T-helper 22 cell (primary cell): Measurements from ENCODE around the gene MAL.
A peak's percentile ranks its signal among the peaks of the same experiment; 100 is the strongest.

Experiments used
- DNase-seq: peaks from one replicate; pipeline ENCODE4 v3.0.0-alpha.2; 2020; ENCODE audit warnings: low read depth

The MAL gene

DNA sequence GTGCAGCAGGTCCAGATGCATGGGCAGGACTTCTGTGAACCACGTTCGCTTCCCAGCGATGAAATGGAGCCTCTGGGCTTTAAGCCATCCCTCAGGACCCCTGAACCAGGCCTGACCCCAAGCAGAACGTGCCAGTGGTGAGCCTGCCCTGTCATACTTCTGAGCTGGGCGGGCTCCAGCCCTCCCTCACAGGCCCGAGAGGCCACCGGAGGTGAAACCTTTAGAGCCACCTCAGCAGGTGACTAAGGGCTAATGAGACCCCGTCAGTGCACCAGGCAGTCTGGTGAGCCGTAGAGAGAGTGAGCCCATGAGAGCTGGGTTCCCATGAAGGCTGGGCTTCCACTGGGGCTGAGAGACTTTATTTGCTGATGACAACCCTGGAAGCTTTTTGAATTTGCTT, 8.9 kb upstream of the MAL start:
- no peak for DNase-seq

DNA sequence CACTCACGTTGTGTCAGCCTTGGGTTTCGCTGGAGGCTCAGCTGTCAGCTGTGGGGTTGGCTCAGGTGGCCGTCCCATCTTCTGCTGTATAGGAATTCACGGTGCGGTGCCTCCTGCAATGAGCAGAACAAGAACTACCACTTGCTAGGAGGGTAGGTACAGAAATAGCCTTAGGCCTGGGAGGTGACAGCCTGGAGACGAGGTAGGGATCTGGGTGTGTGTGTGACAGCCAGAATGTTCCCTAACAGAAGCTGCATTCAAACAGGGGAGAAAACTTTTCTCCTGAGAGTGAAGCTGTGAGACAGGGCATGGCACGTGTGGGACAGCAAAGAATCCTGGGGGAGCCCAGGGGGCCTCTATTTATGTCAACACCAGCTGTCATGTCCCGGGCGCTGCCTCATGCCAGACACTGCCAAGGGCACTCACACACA, 8.4 kb upstream of the MAL start:
- no peak for DNase-seq

DNA sequence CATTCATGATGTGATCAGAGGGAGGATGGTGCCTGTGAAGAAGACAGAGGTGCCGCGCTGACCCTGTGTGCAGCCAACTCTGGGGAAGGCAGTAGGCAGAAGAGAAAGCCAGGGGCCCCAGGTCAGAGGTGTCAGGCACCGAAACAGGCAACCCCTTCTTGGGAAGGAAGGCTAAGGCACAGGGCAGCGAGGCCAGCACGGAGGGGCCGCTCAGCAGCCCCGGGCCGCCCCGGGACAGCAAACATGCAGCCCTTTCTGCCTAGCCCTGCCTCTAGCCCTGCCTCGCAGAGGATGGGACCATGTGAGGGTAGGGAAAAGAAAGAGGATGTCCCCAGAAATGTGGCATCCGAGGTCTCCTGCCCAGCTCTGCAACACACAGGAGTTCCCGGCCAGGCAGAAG, 7.7 kb upstream of the MAL start:
- no peak for DNase-seq

DNA sequence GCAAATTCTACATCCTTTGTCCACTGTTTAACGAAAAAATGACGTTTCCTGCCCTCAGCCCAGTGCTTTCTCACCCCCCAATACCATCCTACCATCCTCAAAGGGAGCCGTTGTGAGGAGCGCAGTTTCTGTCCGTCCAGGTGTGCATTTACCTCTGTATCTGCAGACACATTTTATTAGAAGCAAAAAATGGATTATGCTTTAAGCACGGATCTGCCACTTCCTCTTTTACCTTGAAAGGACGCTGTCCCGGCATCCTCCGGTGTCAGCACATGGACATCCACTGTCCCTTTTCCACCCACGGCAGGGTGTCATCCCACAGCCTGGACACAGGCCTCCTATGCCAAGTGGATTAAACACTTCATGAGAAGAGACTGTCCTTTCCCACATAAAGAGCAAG, 7.2 kb upstream of the MAL start:
- DNase-seq = no peak

DNA sequence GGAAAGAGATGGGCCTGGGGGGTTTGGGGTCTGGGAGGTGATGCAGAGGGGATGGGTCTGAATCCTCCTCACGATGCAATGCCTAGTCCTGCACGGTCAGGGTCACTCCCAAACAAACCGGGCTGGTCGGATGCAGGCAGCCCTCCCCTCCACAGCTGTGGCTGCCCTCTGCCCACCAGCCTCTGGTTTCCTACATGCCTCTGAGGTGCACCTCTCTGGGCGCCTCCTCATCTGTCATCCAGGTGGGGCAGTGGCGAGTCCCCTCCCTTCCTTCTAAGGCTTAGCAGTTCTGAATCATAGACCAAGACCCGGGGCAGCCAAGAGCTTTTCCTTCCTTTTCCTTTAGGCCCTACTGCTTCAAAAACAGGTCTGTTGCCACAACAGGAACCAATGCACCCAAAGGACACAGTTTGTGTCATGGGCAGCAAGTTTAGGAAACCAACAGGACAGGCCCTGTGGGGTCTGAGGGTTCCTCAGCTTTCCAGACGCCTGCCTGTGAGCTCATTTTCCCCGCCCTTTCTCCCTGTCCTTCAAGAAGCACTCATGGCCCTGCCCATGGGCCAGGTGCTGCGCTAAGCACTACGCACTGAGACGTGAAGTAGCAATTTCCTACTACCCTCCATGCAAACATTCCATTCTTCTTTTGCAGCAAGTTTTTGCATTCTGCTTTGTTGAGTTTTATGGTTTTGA, 6.5 kb upstream of the MAL start:
- no peak for DNase-seq

DNA sequence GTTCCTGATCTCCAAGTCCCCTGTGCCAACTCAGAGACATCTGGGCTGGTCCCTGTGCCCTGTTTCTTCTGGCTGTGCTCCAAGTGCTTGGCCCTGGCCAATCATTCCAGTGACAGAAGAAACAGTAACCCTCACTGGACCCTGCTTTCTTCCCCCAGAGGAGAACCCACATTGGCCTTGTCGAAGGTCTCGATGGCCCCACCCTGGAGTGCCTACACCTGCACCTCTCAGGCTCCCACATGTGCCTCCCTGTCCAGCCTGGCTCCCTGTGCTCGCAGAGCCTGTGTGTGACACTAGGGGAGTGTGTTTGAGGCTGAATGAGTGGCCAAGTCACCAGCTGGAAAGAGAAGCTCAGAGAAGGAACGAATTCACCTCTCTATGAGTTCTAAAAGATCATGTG, 5.9 kb upstream of the MAL start:
- DNase-seq = no peak

DNA sequence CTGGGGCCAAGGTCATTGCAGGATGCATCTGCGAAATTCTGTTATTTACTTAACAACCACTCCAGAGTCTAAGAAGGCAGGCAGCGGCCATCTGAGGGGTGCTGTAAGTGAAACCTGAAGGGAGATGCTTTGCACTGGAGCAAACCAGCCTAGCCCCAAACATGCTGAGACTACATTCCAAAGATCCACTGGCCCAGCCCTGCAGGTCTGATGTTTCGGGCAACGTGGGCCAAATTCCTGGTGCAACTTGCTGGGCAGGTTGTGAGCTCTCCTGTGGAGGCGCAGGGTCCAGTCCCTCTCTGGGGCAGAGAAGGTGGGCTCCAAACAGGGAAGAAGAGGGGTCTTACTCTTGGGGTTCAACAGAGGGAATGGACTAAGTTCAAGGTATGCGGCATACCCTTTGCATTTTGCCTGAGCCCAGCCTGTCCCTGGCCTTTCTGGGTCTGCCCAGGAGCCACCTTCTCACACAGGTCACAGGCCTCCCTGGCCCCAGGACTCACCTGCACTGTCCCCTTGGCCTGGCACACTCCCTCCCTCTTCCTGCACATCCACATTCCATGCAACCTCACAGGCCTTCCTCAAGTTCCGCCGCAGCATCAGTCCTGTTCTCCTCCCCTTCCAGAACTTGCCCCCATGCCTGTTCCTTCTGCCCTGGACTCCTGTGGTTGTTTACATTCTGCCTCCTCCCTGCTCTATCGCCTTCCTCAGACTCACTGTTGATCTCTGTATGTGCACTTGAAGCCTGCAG, 5.1 kb upstream of the MAL start:
- no peak for DNase-seq

DNA sequence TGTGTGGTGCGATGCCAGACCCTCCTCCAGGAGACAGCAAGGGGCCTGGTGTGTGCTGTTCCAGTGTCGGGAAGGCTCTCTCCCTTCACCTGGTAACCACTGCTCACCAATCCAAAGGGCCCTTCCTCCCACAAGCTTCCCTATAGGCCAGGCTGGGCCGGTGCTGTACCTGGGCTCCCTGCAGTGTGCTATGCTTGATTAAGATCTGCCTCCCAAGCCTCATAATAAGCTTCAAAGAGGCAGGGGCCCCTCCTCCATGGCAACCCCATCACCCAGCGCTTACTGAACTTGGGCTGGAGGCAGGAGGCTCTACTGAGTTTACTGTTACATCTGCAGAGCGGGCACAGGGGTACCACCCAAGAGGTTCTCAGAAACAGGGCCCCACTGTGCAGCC, 4.5 kb upstream of the MAL start:
- DNase-seq = no peak

DNA sequence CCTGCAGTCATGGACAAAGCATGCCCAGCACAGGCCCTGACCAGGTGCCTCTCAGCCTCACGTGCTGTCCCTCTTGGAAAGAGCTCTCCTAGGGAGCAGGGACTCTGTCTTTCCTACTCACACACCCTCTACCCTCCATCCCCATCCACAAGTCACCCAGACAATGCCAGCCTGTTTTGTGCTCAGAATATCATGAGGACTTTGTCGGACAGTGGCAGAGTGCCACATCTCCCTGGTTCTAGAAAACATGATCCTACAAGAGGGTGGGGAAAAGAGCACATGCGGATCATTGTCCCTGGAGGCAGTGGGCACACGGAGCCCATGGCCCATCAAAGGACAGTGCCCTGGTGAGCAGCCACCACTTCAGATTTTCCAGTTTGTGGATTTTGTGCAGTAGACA, 3.7 kb upstream of the MAL start:
- DNase-seq = no peak

DNA sequence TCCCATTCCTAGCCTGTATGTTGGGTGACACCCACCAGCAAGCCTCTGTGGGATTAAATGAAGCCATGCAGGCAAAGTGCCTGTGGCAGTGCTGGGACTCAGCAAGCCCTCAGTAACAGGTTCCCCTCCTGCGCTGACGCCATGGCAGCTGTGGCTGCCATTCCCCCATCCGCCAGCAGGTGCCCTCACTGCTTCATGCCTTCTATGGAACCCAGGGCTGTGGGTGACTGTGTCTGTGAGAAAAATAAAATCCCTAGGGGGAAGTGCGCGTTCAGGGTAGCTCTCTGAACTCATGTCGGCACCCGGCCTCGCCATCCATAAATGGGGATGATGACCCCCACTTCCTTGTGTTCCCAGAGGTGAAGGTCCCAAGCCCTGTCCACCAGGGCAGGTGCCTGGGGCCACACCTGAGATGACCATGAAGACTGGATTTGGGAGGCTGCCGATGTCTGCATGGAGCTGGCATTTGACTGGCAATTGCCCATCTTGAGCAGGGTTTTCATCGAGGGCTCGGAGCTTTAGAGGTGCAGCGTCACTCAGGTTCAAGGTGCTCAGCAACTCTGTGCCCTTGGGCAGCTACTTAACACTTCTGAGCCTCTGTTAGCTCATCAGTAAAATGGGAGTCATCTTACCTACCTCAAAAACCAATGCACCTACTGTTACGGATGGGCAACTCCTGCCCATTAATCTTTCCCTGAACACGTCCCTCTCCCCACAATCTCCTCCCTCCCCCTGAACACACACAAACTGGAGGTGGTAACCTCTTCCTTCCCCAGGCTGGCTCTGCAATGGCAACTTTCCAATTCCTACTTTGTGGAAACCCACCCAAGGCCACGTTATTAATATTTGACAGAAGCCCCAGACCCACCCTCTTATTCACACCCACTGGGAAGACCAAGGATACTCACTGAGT, 2.9 kb upstream of the MAL start:
- DNase-seq = peak; percentile 48

DNA sequence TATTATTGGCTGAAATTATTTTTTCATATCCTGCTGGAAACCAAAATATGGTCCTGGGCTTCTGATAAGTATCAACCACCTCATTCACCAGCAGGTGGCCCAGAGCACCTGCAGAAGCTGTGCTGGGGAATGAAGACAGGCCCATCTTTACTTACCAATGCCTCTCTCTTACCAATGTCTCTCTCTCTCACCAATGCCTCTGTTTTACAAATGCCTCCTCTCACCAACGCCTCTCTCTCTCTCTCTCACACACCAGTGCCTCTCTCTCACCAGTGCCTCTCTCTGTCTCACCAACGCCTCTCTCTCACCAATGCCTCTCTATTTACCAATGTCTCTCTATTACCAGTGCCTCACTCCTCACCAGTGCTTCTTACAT, 2.3 kb upstream of the MAL start:
- DNase-seq = peak; percentile 33

DNA sequence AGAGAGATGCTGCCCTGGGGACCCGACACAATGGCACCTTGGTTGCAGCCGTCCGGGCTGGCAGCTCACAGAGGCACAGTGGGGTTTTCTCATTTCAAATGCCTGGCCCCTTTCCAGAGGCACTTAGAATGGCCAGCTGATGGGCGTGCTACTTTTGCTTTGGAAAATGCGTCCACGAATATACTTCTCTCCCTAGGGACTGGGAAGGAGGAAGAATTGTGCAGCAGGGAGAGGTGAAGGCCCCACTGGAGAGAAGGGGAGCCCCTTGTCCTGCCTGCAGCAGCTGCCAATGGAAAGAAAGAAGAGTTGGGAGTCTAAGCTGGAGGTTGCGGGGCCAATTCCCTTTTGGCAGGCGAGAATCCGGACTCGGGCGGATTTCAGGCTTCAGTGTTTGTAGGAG, 1.1 kb upstream of the MAL start:
- DNase-seq = no peak

DNA sequence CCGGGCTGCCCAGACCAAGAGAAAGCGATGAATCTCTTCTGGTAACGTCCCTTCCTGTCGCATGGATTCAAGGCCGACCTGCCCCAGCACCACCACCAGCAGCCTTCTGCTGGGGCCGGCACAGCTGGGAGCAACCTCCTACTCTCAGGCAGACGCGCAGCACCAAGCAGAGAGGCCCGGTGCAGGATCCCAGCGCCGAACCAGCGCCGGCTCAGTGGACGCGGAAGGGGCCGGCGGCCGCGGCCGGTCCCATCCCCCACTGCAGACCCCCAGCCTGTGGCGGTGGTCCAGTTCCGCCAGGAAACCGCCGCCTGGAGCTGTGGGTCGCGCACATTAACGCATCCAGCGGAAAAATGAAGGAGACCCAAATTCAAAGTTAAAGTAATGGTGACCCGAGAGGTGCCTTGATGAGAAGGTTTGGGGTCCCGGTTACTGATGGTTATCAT, 525 bp upstream of the MAL start:
- DNase-seq = no peak

DNA sequence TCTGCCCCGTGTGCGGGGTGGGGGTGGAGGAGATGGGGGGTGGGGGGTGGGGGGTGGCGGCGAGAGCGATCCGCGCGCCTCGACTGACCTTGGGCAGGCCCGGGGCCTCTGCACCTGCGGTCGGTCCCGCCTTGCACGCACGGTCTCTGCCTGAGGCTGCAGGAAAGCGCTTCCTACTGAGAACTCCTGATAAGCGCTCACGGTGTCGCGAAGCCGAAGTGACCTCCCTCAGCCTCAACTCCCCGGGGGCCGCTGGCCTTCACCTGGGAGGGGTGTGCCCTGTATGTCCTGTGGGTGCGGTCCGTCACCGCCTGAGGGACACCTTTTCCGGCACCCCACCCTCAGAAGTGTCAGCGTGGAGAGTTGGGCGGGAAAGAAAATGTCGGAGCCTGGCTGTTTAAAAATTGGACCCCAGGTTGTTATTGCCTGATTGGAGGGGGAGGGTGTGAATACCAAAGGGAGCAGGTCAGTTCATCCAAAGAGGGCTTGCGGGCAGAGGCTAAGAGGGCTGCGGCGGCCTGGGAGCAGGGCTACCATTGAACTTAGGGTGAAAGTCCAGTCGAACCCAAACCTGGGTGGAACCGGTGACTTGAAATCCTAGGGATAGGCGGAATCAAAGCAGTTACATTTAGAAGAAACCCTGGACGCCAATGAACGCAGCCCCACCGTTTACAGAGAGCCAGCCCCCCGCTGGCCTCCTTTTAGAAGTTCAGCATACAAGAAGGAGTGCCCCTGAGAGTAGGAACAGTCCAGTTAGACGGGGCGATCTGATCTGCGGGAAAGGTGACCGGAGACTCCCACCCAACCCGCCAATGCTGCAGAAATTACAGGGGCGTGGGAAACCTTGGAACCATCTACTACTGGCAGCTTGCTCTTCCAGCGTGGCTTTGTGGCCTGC, 1.2 kb downstream of the MAL start:
- no peak for DNase-seq

DNA sequence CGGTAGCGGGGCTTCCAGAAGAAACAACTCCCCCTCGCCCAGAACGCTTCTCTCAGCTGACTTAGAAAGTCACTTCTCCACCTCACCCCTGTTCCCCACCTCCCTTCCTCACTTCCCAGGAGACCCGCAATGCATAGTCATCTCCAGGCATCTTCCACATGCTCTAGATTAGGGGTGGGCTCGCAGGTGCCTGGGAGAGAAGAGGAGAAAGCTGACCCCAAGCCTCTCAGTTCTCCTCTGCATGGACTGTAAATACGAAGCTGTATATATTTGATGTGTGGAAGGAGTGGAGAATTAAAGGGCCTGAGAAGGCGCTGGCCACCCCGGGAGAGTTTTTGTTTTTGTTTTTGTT, 1.8 kb downstream of the MAL start:
- no peak for DNase-seq

DNA sequence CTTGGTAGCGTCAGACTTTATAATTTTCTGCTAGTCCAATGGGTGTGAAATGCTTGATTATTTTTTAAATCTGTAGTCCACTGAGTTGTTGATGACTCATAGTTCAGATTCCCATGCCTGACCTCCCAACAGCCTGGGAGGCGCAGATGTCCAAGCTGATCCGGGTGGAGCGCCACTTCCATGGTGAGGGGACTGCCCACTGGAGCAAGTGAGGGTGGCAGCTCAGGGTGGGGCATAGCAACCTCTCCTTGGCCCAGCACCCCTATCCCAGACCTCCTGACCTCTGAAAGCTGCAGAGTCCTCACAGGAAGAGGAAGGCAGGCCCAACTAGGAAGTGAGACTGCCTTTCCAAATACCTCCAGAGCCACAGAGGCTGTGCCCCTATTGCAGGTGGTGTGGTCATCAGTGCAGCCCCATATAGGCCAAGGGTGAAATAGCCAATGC, 4.4 kb downstream of the MAL start:
- DNase-seq = no peak

DNA sequence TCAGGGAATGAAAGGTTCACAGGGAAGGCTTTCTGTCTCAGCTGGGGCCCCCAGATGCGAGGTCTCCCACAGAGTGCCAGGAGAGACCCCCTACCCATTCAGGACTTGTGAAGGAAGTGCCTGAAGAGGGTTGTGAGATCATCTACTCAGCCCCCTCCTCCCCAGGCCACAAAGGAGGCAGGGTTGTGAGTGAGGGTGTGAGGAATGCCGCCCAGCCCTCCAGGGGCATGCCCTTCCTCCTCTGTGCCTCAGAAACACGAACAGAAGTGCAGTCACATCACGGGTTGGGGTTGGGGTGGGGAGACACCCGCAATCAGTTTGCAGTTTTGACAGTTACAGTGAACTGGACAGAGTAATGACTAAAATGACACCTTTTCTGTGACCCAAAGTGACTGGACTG, 5.0 kb downstream of the MAL start:
- DNase-seq = no peak

DNA sequence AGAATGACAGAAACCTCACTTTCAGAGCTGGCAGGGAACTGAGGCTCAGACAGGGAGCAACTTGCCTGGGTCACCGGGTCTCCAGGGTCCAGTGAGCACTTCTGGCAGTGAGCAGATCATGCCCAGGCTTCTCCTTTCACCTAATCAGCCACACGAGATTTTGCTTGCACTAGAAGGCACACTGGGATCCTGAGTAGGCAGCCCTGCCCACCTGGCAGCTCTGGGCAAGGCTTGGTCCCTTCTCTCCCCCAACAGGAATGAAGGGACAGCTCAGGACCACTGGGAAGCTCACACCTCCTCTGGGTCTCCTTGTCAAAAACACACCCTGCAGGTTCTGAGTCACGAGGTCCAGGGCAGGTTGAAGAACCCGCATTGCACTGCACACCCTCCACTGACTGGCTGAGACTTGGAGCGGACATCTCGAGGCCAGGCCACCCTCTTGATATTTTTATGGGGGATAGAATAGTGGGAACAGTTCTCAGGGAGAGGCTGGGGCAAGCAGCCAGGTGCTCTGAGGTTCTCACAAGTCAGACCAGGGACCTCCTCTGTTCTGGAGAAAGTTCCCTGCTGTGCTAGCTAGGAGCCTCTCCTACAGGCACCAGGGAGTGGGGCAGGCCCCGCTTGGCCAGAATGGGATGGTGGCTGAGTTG, 5.7 kb downstream of the MAL start:
- no peak for DNase-seq

DNA sequence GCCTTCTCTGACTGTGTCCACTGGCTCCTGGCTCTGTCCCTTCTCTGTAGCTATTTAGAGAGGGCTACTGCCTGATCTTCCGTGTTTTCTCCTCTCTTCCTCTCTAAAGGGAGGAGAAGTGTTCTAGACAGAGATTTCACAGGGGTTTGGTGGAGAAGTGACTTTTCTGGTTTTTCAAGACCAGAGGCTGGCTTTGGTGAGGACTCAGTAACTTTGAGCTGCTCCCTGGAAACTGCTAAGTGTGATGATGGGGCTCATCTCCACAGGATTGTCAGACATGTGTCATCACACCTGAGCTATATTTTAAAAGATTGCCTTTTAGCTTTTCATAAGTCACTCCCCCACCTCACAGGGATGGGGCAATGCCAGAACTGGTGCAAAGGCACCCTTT, 6.2 kb downstream of the MAL start:
- DNase-seq = no peak

DNA sequence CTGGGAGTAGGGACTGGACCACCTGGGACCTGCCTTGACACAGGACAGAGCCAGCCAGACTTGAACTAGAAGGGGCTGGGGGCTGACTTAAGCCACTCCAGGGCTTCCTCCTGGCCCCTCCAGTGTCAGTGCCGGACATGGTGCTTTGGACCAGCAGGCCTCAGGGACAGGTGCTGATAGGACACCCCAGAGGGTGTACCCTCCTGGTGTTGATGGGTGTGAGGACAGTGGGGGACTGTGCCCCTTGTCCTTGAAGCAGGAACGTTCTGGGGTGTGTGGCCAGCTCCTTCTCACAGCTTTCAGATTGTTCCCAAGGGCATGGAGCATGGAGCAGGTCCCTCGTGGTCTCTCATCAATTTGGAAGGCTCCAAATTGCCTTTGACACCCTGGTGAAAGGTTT, 6.8 kb downstream of the MAL start:
- no peak for DNase-seq

DNA sequence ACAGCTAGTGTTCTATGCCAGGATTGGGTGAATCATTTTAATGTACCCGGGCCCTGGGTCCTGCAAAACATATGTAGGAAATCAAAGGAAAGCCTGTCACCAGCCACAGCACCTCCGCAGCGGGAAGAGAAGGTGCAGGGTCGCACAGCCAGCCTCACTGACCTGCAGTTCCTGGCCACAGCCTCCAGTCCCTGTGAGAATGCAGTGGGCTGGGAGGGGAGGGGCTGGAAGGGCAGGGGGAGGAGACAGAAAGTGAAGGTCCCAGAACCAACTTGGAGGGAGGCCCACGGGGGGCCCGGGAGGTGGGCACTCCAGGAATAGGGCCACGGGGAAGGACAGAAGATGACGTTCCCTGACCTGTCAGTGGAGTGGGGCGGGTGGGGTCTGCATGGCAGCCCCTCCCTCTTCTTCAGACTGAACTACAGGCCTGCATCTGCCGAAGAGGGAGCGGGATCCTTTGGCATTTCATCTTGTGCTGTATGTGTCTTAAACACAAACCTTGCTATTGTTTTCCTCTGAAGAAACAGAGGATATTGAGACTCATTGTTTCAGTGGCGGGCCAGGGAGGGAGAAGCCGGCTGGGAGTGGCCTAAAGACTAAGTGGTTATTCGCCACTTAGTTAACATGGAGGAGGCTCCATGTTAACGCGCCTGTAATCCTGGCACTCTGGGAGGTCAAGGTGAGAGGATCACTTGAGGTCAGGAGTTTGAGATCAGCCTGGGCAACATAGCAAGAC, 7.5 kb downstream of the MAL start:
- no peak for DNase-seq
